K562 (cell line): ENCODE results near the gene STK32C. TPM values are rescaled to one million over a fixed set of nuclear protein-coding genes. Genes with fewer than 3 reads are reported as not detected.

Experiments used
- ATAC-seq: fragments of 200-7000 bp; cut with Tn5 transposase; 3 replicates; pipeline ENCODE4 v1.9.1; 2020; ENCODE audit warnings: moderate library complexity
- BruUV-seq: library from RNA; stranded (reverse); fragments of 400-500 nt; replicated peaks from 2 replicates; lab custom pipeline; 2021; lab: Mats Ljungman, UMichigan
- CTCF ChIA-PET: fragments of 300-600 bp; formaldehyde crosslinking; extraction: SDS; loops from one replicate; lab custom pipeline; 2021; ENCODE audit warnings: low intra/inter-chr PET ratio; lab: Yijun Ruan, JAX
- POLR2A ChIA-PET: fragments of 300-600, 350-650 bp; sonication (Branson Sonifier 250); formaldehyde crosslinking; extraction: SDS; loops from one replicate; lab custom pipeline; 2021; ENCODE audit warnings: antibody characterized with exemption, inconsistent platforms; lab: Yijun Ruan, JAX
- DNase-seq, 4 experiments: peaks; one replicate each; pipeline versions ENCODE4 v3.0.0 to v3.0.0-alpha.2; 2011 to 2018; ENCODE audit warnings: low spot score in 3 of 4, mixed read lengths in 3 of 4; ENCODE audit errors: extremely low read depth in 1 of 4
- FAIRE-seq: peaks from 2 replicates; lab custom pipeline; 2011; peaks lifted over from hg19 to GRCh38; lab: Jason Lieb, UNC
- H2AFZ ChIP-seq: 2 replicates; pipeline ENCODE4 v1.6.0; 2011; ENCODE audit warnings: low read depth, low read length, control low read depth, inconsistent platforms
- H3K27ac ChIP-seq: fragments of 200-600 bp; 3 replicates; pipeline ENCODE4 v1.8.0; 2011; ENCODE audit warnings: low read depth, mild to moderate bottlenecking, control low read depth, inconsistent platforms, low read length, moderate library complexity, mixed read lengths; ENCODE audit errors: extremely low read depth
- H3K27me3 ChIP-seq, 2 experiments: fragments of 300-600 bp in 1 of 2; 2 replicates in 1 of 2; 3 replicates in 1 of 2; pipeline versions ENCODE4 v1.6.0 to v1.8.0; 2011; ENCODE audit warnings: inconsistent platforms in 2 of 2, low read length in 2 of 2, mild to moderate bottlenecking in 1 of 2, mixed read lengths in 1 of 2, moderate library complexity in 1 of 2; ENCODE audit not compliant: control insufficient read depth in 2 of 2, insufficient read depth in 2 of 2
- H3K36me3 ChIP-seq: fragments of 300-600 bp; 3 replicates; pipeline ENCODE4 v1.8.0; 2011; ENCODE audit warnings: mild to moderate bottlenecking, low read length, inconsistent platforms; ENCODE audit not compliant: control insufficient read depth, insufficient read depth
- H3K4me1 ChIP-seq, 2 experiments: fragments of 200-600 bp in 1 of 2; replicated peaks in 1 of 2; 2 replicates in 1 of 2; 3 replicates in 1 of 2; pipeline versions ENCODE4 v1.5.1 to v1.8.0; 2011; ENCODE audit warnings: inconsistent platforms in 2 of 2, low read length in 2 of 2, mild to moderate bottlenecking in 1 of 2, mixed read lengths in 1 of 2, moderate library complexity in 1 of 2; ENCODE audit not compliant: control insufficient read depth in 2 of 2, insufficient read depth in 2 of 2
- H3K4me2 ChIP-seq: 2 replicates; pipeline ENCODE4 v1.6.1; 2011; ENCODE audit warnings: low read length, control low read depth, inconsistent platforms, mixed read lengths; ENCODE audit not compliant: insufficient read depth
- H3K4me3 ChIP-seq: fragments of 200-600 bp; sonication (generic), shearing (Covaris generic); 2 replicates; pipeline ENCODE4 v1.5.1; 2016; ENCODE audit warnings: control low read depth, inconsistent platforms
- H3K79me2 ChIP-seq: fragments of 200-600 bp; 3 replicates; pipeline ENCODE4 v1.8.0; 2011; ENCODE audit warnings: low read length, inconsistent platforms; ENCODE audit not compliant: control insufficient read depth, insufficient read depth
- H3K9ac ChIP-seq, 2 experiments: 2 replicates each; pipeline versions ENCODE4 v1.6.0 to v1.6.1; 2011; ENCODE audit warnings: low read depth in 2 of 2, low read length in 2 of 2, control low read depth in 1 of 2, inconsistent platforms in 1 of 2, mild to moderate bottlenecking in 1 of 2, mixed read lengths in 1 of 2; ENCODE audit not compliant: insufficient read depth in 1 of 2
- H3K9me1 ChIP-seq: one replicate; pipeline ENCODE4 v1.6.0; 2011; ENCODE audit warnings: inconsistent platforms, mild to moderate bottlenecking, low read length, moderate library complexity; ENCODE audit not compliant: control insufficient read depth, insufficient read depth
- H3K9me3 ChIP-seq: replicated peaks from 2 replicates; pipeline ENCODE4 v1.5.1; 2011; ENCODE audit warnings: low read depth, low read length, inconsistent platforms; ENCODE audit not compliant: control insufficient read depth, insufficient read depth
- H4K20me1 ChIP-seq: replicated peaks from 2 replicates; pipeline ENCODE4 v1.6.1; 2011; ENCODE audit warnings: low read length, inconsistent platforms, mixed read lengths; ENCODE audit not compliant: control insufficient read depth, insufficient read depth
- CBFA2T3 ChIP-seq: fragments of 450-650 bp; IDR thresholded peaks from 2 replicates; pipeline ENCODE4 v1.6.1; 2017
- CHD2 ChIP-seq: IDR thresholded peaks from 2 replicates; pipeline ENCODE4 v1.6.1; 2011; ENCODE audit warnings: low read depth, low read length
- EGR1 ChIP-seq: fragments of 450-650 bp; conservative IDR thresholded peaks from 2 replicates; pipeline ENCODE4 v1.6.1; 2017; ENCODE audit warnings: mild to moderate bottlenecking
- KAT8 ChIP-seq: fragments of 450-650 bp; IDR thresholded peaks from 2 replicates; pipeline ENCODE4 v1.6.1; 2016; ENCODE audit warnings: low read depth, mild to moderate bottlenecking
- L3MBTL2 ChIP-seq: fragments of 450-650 bp; IDR thresholded peaks from 2 replicates; pipeline ENCODE4 v1.6.1; 2016; ENCODE audit warnings: mild to moderate bottlenecking, moderate library complexity
- MXD1 ChIP-seq: fragments of 250-450 bp; sonication (Bioruptor Pico); IDR thresholded peaks from 2 replicates; pipeline ENCODE4 v1.8.0; 2021; ENCODE audit warnings: borderline replicate concordance, mild to moderate bottlenecking, moderate library complexity; ENCODE audit not compliant: poor library complexity, severe bottlenecking
- NCOA6 ChIP-seq: fragments of 450-650 bp; IDR thresholded peaks from 2 replicates; pipeline ENCODE4 v1.6.1; 2017; ENCODE audit warnings: mild to moderate bottlenecking
- NR2F6 ChIP-seq: fragments of 450-650 bp; formaldehyde crosslinking; IDR thresholded peaks from 2 replicates; pipeline ENCODE4 v1.4.0; 2020; ENCODE audit warnings: mild to moderate bottlenecking
- NR4A1 ChIP-seq, 2 experiments: fragments of 250-450 bp in 1 of 2; fragments of 450-650 bp in 1 of 2; sonication (Bioruptor Pico) in 1 of 2; IDR thresholded peaks; 2 replicates each; pipeline versions ENCODE4 v1.4.0 to v1.6.1; 2016 to 2020; ENCODE audit warnings: mild to moderate bottlenecking in 2 of 2, missing compliant biosample characterization in 1 of 2, missing genetic modification characterization in 1 of 2, moderate library complexity in 1 of 2
- POLR2H ChIP-seq: IDR thresholded peaks from 2 replicates; pipeline ENCODE4 v1.6.1; 2016; ENCODE audit warnings: missing genetic modification characterization, low read depth, mild to moderate bottlenecking, control low read depth, missing compliant biosample characterization, moderate library complexity
- PYGO2 ChIP-seq: fragments of 450-650 bp; IDR thresholded peaks from 2 replicates; pipeline ENCODE4 v1.6.1; 2016; ENCODE audit warnings: mild to moderate bottlenecking, missing genetic modification characterization, moderate library complexity, missing compliant biosample characterization
- SP1 ChIP-seq: sonication (generic); formaldehyde crosslinking; IDR thresholded peaks from 2 replicates; pipeline ENCODE4 v1.8.1; 2022; ENCODE audit warnings: mild to moderate bottlenecking, missing genetic modification reagents
- TRIM28 ChIP-seq: fragments of 450-650 bp; IDR thresholded peaks from 2 replicates; pipeline ENCODE4 v1.6.1; 2017
- ZBTB7A ChIP-seq: IDR thresholded peaks from 2 replicates; pipeline ENCODE4 v1.6.1; 2011; ENCODE audit warnings: low read depth, mild to moderate bottlenecking, low read length, moderate library complexity, borderline replicate concordance; ENCODE audit not compliant: control insufficient read depth
- ZKSCAN1 ChIP-seq: fragments of 150-350 bp; IDR thresholded peaks from 2 replicates; pipeline ENCODE4 v1.6.1; 2016; ENCODE audit warnings: low read depth, low read length
- ZNF175 ChIP-seq: fragments of 200-800 bp; sonication (Bioruptor generic); IDR thresholded peaks from 2 replicates; pipeline ENCODE4 v1.6.1; 2016; ENCODE audit warnings: low read depth, mild to moderate bottlenecking, missing genetic modification characterization, missing compliant biosample characterization
- ZNF830 ChIP-seq: fragments of 250-450 bp; sonication (Bioruptor Pico); IDR thresholded peaks from 2 replicates; pipeline ENCODE4 v1.5.0; 2021; ENCODE audit warnings: mild to moderate bottlenecking
- WGBS: fragments of 100-300 bp; shearing (Covaris generic); methylation state at CpG from one replicate; pipeline ENCODE4 v1.1.6; 2016; ENCODE audit warnings: low coverage, mixed read lengths; ENCODE audit not compliant: insufficient coverage; ENCODE audit errors: missing lambda C conversion rate; 5-methylcytosine and 5-hydroxymethylcytosine counted together
- in situ Hi-C: fragments of 300-500 bp; cut with MboI; formaldehyde crosslinking; loops from 4 replicates; pipeline ENCODE4 v1.15.0; 2018; ENCODE audit warnings: inconsistent platforms, mixed read lengths
- intact Hi-C: fragments of 100-400 bp; cut with micrococcal nuclease; formaldehyde crosslinking; loops from 2 replicates; pipeline ENCODE4 v1.14.2; 2022
- polyA plus RNA-seq, 8 experiments: library from polyadenylated mRNA; depleted of rRNA in 4 of 8; stranded (reverse) in 5 of 8; unstranded in 3 of 8; fragments of >200 nt; fragmentation: Nextera tagmentation in 2 of 8; fragmentation: Illumina TruSeq in 1 of 8; extraction: Ambion mirVana in 2 of 8; extraction: Trizol in 1 of 8; gene quantifications; 2 replicates each; pipeline versions ENCODE4 v1.2.1 to v1.2.3, GENCODE V29; 2011 to 2014; ENCODE audit warnings: inconsistent platforms in 1 of 8, missing spikeins in 1 of 8
- total RNA-seq, 7 experiments: library from RNA; depleted of rRNA in 6 of 7; stranded (reverse); fragments of >200 nt in 6 of 7; fragmentation: Illumina TruSeq in 2 of 7; extraction: Trizol in 2 of 7; gene quantifications; 2 replicates each; pipeline versions ENCODE4 v1.2.1 to v1.2.3, GENCODE V29; 2011 to 2021; ENCODE audit warnings: low replicate concordance in 1 of 7

STK32C gene
- total and polyA plus RNA-seq, 9 of the 15 experiments (the other 6 are each of a cell fraction or from before 2014, with no cell fraction given): 1.5 to 20.9 (median 6.5) TPM

- peaks cover 14 to 95% of the 10 kb centered on the region in 2 experiments; a peak in 3 of 5 replicates for H3K27me3 ChIP-seq
- intact Hi-C loops: no loop called here
- TF ChIP-seq ZNF830 (CRISPR knock-in tag) (no peak), EGR1 (0 out of 2 replicates have a peak, but pooled peaks have one; percentile 40)
- peaks cover 0 to 21% of the 10 kb centered on the region in 2 experiments; a peak in 2 of 5 replicates for H3K4me1 ChIP-seq
- peaks cover 10% of the 10 kb centered on the region; the same call in 1 of the 2 replicates for H4K20me1 ChIP-seq
- no peak overlapping the region for H3K4me2 ChIP-seq
- ATAC-seq (no peak), DNase-seq (no peak), FAIRE-seq (no peak)
- no TSS peak for BruUV-seq
- WGBS: 2% methylated on average over 7 of the region's 12 CpGs
- no peaks in the 10 kb centered on the region for H3K9me3 ChIP-seq
- no peaks in the 10 kb centered on the region for H3K79me2 ChIP-seq
- in situ Hi-C loops: no loop called here
- ChIA-PET POLR2A (no interaction called here), CTCF (no interaction called here)
- H3K9ac ChIP-seq: no peak overlapping the region
- H3K36me3 ChIP-seq: no peaks in the 10 kb centered on the region
- H3K4me3 ChIP-seq: no peak overlapping the region
- H2AFZ ChIP-seq: no peak overlapping the region
- H3K27ac ChIP-seq: no peak overlapping the region
- no peaks in the 10 kb centered on the region for H3K9me1 ChIP-seq
These were observed 64.6 kb downstream of the STK32C start for GRCh38 chr10:132243141-132243540.

- Histone ChIP-seq H3K4me2 (no peak overlapping the region), H3K27ac (no peak overlapping the region), H3K9me1 (no peaks in the 10 kb centered on the region), H4K20me1 (peaks cover 10% of the 10 kb centered on the region; the same call in 1 of the 2 replicates), H3K4me1 (peaks cover 0 to 12% of the 10 kb centered on the region in 2 experiments; a peak in 1 of 5 replicates), H3K9ac (no peak overlapping the region), H3K9me3 (no peaks in the 10 kb centered on the region), H3K4me3 (no peak overlapping the region), H3K27me3 (peaks cover 19 to 95% of the 10 kb centered on the region in 2 experiments; a peak in 3 of 5 replicates), H3K79me2 (no peaks in the 10 kb centered on the region), H3K36me3 (no peaks in the 10 kb centered on the region), H2AFZ (no peak overlapping the region)
- ChIA-PET POLR2A (interaction anchor here (0.7 kb wide), 1 partner anchor 14 kb away, joined by 3 read pairs; no protein-coding TSS in a partner anchor), CTCF (no interaction called here)
- no TSS peak for BruUV-seq
- intact Hi-C loops: no loop called here
- no peak for DNase-seq
- WGBS: 4% methylated on average over 10 of the region's 23 CpGs
- in situ Hi-C loops: no loop called here
- no peak for FAIRE-seq
- no peak for ATAC-seq
- no peak for TF ChIP-seq L3MBTL2
- TF ChIP-seq MXD1 (CRISPR knock-in tag): no peak
- TF ChIP-seq TRIM28: no peak
- TF ChIP-seq ZBTB7A: no peak
- TF ChIP-seq NR2F6 (CRISPR knock-in tag): no peak
- no peak for TF ChIP-seq PYGO2 (tag)
- TF ChIP-seq NR4A1 (CRISPR knock-in tag; IDR thresholded peaks at IDR 0.05): no peak
- no peak for TF ChIP-seq NR4A1 (tag; IDR thresholded peaks at IDR 0.05)
- TF ChIP-seq ZKSCAN1: no peak
- TF ChIP-seq CBFA2T3: no peak
- TF ChIP-seq CHD2: no peak
- TF ChIP-seq SP1 (CRISPR knock-in tag): no peak
- no peak for TF ChIP-seq ZNF175 (CRISPR knock-in tag)
- TF ChIP-seq NCOA6: no peak
- TF ChIP-seq POLR2H: no peak
- TF ChIP-seq KAT8: no peak
These were observed 65.5 kb downstream of the STK32C start for GRCh38 chr10:132242103-132242840.
